ENCODE results near the gene DLX1.

GRCh38 chr2:172093416-172094293 lies 8.3 kb downstream of the DLX1 start:
- TF ChIP-seq CTCF (IDR thresholded peaks at IDR 0.05; ENCODE audit: low read depth, low read length, poor library complexity, severe bottlenecking) (no peak), EZH2phosphoT487 (IDR thresholded peaks at IDR 0.05; ENCODE audit: borderline replicate concordance, low read length) (no peak)

All from DOHH2 (cell line).